ENCODE measurements around the gene FPR2.

- TF ChIP-seq GATA2 (IDR thresholded peaks at IDR 0.05; ENCODE audit: low read depth, low read length) (no peak), GATA3 (IDR thresholded peaks at IDR 0.05; ENCODE audit: low read depth, low read length) (no peak)
These were observed 22.4 kb downstream of the FPR2 start for GRCh38 chr19:51783372-51783771.

All from SH-SY5Y (cell line).